BE2C (cell line): ENCODE results near the gene SLC25A28.
"Not testable (repeated sequence)": the region's sequence is repeated elsewhere in the genome, so short reads cannot be mapped to it uniquely, and the experiment has no call there.

ENCODE experiments used
- DNase-seq: peaks from one replicate; pipeline ENCODE4 v3.0.0-alpha.2; 2020
- H3K27me3 ChIP-seq: fragments of 250-450 bp; sonication (Bioruptor Pico); 2 replicates; pipeline ENCODE4 v1.5.1; 2020; ENCODE audit warnings: mild to moderate bottlenecking
- H3K36me3 ChIP-seq: fragments of 250-450 bp; sonication (Bioruptor Pico); 2 replicates; pipeline ENCODE4 v1.5.1; 2020; ENCODE audit warnings: mild to moderate bottlenecking
- H3K4me1 ChIP-seq: fragments of 250-450 bp; sonication (Bioruptor Pico); 2 replicates; pipeline ENCODE4 v1.5.1; 2020
- H3K4me3 ChIP-seq: 2 replicates; pipeline ENCODE4 v1.5.1; 2011; ENCODE audit warnings: low read depth, low read length
- H3K9me3 ChIP-seq: fragments of 250-450 bp; sonication (Bioruptor Pico); 2 replicates; pipeline ENCODE4 v1.5.1; 2020
- CTCF ChIP-seq: IDR thresholded peaks from 2 replicates; pipeline ENCODE4 v1.5.1; 2012; ENCODE audit warnings: mild to moderate bottlenecking, low read depth, low read length

The SLC25A28 gene

GRCh38 chr10:99598011-99598410, 22.2 kb downstream of the SLC25A28 start:
- DNase-seq: no peak
- no peak for TF ChIP-seq CTCF

GRCh38 chr10:99596708-99597107, 23.5 kb downstream of the SLC25A28 start:
- H3K4me1 ChIP-seq, H3K36me3 ChIP-seq, H3K27me3 ChIP-seq, H3K9me3 ChIP-seq, H3K4me3 ChIP-seq, DNase-seq: not testable (repeated sequence)

More at GRCh38 chr10:99598011-99598410, 22.2 kb downstream of the SLC25A28 start:
- no peaks in the 10 kb centered on the region for H3K4me1 ChIP-seq
- no peaks in the 10 kb centered on the region for H3K9me3 ChIP-seq
- H3K36me3 ChIP-seq: no peaks in the 10 kb centered on the region
- H3K27me3 ChIP-seq: peaks cover 5% of the 10 kb centered on the region; the same call in 1 of the 2 replicates
- no peak overlapping the region for H3K4me3 ChIP-seq

- H3K27me3 ChIP-seq: peaks cover 5% of the 10 kb centered on the region; the same call in 1 of the 2 replicates
- H3K9me3 ChIP-seq: no peaks in the 10 kb centered on the region
- no peaks in the 10 kb centered on the region for H3K4me1 ChIP-seq
- DNase-seq: no peak
- no peak overlapping the region for H3K4me3 ChIP-seq
- no peak for TF ChIP-seq CTCF
- no peaks in the 10 kb centered on the region for H3K36me3 ChIP-seq
These were observed 24.3 kb downstream of the SLC25A28 start for GRCh38 chr10:99595770-99596465.

- Histone ChIP-seq H3K4me3 (no peak overlapping the region), H3K4me1 (no peaks in the 10 kb centered on the region), H3K9me3 (no peaks in the 10 kb centered on the region), H3K36me3 (no peaks in the 10 kb centered on the region), H3K27me3 (peaks cover 5% of the 10 kb centered on the region; the same call in 1 of the 2 replicates)
- DNase-seq: no peak
- TF ChIP-seq CTCF: no peak
These were observed 25.0 kb downstream of the SLC25A28 start for GRCh38 chr10:99595236-99595635.

- no peak for TF ChIP-seq CTCF
- Histone ChIP-seq H3K36me3 (no peaks in the 10 kb centered on the region), H3K27me3 (peaks cover 5% of the 10 kb centered on the region; the same call in 1 of the 2 replicates), H3K4me3 (no peak overlapping the region), H3K4me1 (no peaks in the 10 kb centered on the region), H3K9me3 (no peaks in the 10 kb centered on the region)
- DNase-seq: no peak
These were observed 26.9 kb downstream of the SLC25A28 start for GRCh38 chr10:99593312-99593711.

GRCh38 chr10:99590799-99591198, 29.4 kb downstream of the SLC25A28 start:
- DNase-seq: no peak
- no peaks in the 10 kb centered on the region for H3K4me1 ChIP-seq
- H3K4me3 ChIP-seq: no peak overlapping the region
- TF ChIP-seq CTCF: no peak
- H3K36me3 ChIP-seq: no peaks in the 10 kb centered on the region
- no peaks in the 10 kb centered on the region for H3K9me3 ChIP-seq
- peaks cover 7% of the 10 kb centered on the region; the same call in 1 of the 2 replicates for H3K27me3 ChIP-seq
